MM.1S (cell line): Measurements from ENCODE around the gene CRYZ.

Source experiments
- DNase-seq: peaks from one replicate; pipeline ENCODE4 v3.0.0-alpha.2; 2015
- H2AFZ ChIP-seq: fragments of 300-600 bp; sonication (generic); 2 replicates; pipeline ENCODE4 v1.6.0; 2016; ENCODE audit warnings: antibody characterized with exemption, low read length
- H3F3A ChIP-seq: fragments of 300-600 bp; sonication (generic); 2 replicates; pipeline ENCODE4 v1.6.1; 2016; ENCODE audit warnings: mild to moderate bottlenecking, antibody characterized with exemption, low read length, moderate library complexity, mixed read lengths; ENCODE audit not compliant: insufficient read depth
- H3K27ac ChIP-seq: fragments of 300-600 bp; sonication (generic); 2 replicates; pipeline ENCODE4 v1.5.1; 2016; ENCODE audit warnings: mild to moderate bottlenecking, low read length
- H3K27me3 ChIP-seq: fragments of 300-600 bp; sonication (generic); replicated peaks from 2 replicates; pipeline ENCODE4 v1.6.0; 2016; ENCODE audit warnings: low read length; ENCODE audit not compliant: insufficient read depth
- H3K36me3 ChIP-seq: fragments of 300-600 bp; sonication (generic); replicated peaks from 2 replicates; pipeline ENCODE4 v1.6.1; 2016; ENCODE audit warnings: mild to moderate bottlenecking, low read length, mixed read lengths; ENCODE audit not compliant: insufficient read depth
- H3K4me1 ChIP-seq: fragments of 300-600 bp; sonication (generic); 2 replicates; pipeline ENCODE4 v1.6.1; 2016; ENCODE audit warnings: low read length, mixed read lengths
- H3K4me2 ChIP-seq: fragments of 300-600 bp; sonication (generic); 2 replicates; pipeline ENCODE4 v1.6.0; 2016; ENCODE audit warnings: low read depth, low read length
- H3K4me3 ChIP-seq: fragments of 300-600 bp; sonication (generic); 2 replicates; pipeline ENCODE4 v1.5.1; 2016; ENCODE audit warnings: low read length, mixed read lengths
- H3K79me2 ChIP-seq: fragments of 300-600 bp; sonication (generic); 2 replicates; pipeline ENCODE4 v1.6.1; 2016; ENCODE audit warnings: mixed run types, low read length, mixed read lengths
- H3K9ac ChIP-seq: fragments of 300-600 bp; sonication (generic); 2 replicates; pipeline ENCODE4 v1.6.1; 2016; ENCODE audit warnings: low read length, mixed read lengths
- H3K9me2 ChIP-seq: fragments of 300-600 bp; sonication (generic); replicated peaks from 2 replicates; pipeline ENCODE4 v1.6.1; 2016; ENCODE audit warnings: mild to moderate bottlenecking, low read length, mixed read lengths; ENCODE audit not compliant: insufficient read depth
- H3K9me3 ChIP-seq: fragments of 300-600 bp; sonication (generic); replicated peaks from 2 replicates; pipeline ENCODE4 v1.6.1; 2016; ENCODE audit warnings: mild to moderate bottlenecking, low read length, mixed read lengths; ENCODE audit not compliant: insufficient read depth
- H4K20me1 ChIP-seq: fragments of 300-600 bp; sonication (generic); 2 replicates; pipeline ENCODE4 v1.6.1; 2016; ENCODE audit warnings: mild to moderate bottlenecking, low read length, moderate library complexity, mixed read lengths; ENCODE audit not compliant: insufficient read depth
- EZH2 ChIP-seq: fragments of 300-600 bp; sonication (generic); optimal IDR thresholded peaks from 2 replicates; pipeline ENCODE3; 2017; ENCODE audit warnings: low read depth, mild to moderate bottlenecking, antibody characterized with exemption, low read length, mixed read lengths
- EZH2phosphoT487 ChIP-seq: fragments of 300-600 bp; sonication (generic); IDR thresholded peaks from 2 replicates; pipeline ENCODE4 v1.6.1; 2018; ENCODE audit warnings: antibody characterized with exemption, low read length
- TF ChIP-seq, protein P1 (sequence below): fragments of 300-600 bp; sonication (generic); IDR thresholded peaks from 2 replicates; pipeline ENCODE4 v1.5.1; 2016; ENCODE audit warnings: antibody characterized with exemption, low read length, mixed read lengths

CRYZ gene

DNA sequence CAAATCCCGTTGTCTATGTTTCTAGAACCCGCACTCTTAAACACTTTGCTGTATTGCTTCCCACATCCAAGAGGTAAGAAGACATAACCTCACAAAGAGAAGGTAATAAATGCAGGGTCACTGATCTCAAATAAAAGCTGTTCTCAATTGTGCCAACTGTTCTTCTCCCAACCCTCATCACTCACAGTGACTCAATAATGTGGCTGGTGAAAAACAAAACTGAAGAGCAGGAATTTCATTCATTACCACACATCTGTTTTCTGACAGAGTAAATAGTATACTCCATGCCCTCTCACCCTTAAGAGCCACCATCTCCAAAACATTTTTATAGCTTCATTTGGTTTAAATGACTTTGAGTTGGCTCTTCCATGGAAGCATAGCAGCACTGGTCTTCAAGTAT lies 53.0 kb downstream of the CRYZ start:
- Histone ChIP-seq H3K79me2 (no peaks in the 10 kb centered on the region), H3K36me3 (no peaks in the 10 kb centered on the region), H4K20me1 (no peaks in the 10 kb centered on the region), H3K9me3 (no peaks in the 10 kb centered on the region), H3K27me3 (no peaks in the 10 kb centered on the region), H3K4me2 (no peak overlapping the region), H3K9me2 (no peaks in the 10 kb centered on the region), H2AFZ (no peak overlapping the region), H3K4me1 (no peaks in the 10 kb centered on the region), H3K4me3 (no peak overlapping the region), H3K9ac (no peak overlapping the region), H3K27ac (no peak overlapping the region), H3F3A (no peaks in the 10 kb centered on the region)
- DNase-seq: no peak
- TF ChIP-seq EZH2: no peak
- TF ChIP-seq, protein P1, sequence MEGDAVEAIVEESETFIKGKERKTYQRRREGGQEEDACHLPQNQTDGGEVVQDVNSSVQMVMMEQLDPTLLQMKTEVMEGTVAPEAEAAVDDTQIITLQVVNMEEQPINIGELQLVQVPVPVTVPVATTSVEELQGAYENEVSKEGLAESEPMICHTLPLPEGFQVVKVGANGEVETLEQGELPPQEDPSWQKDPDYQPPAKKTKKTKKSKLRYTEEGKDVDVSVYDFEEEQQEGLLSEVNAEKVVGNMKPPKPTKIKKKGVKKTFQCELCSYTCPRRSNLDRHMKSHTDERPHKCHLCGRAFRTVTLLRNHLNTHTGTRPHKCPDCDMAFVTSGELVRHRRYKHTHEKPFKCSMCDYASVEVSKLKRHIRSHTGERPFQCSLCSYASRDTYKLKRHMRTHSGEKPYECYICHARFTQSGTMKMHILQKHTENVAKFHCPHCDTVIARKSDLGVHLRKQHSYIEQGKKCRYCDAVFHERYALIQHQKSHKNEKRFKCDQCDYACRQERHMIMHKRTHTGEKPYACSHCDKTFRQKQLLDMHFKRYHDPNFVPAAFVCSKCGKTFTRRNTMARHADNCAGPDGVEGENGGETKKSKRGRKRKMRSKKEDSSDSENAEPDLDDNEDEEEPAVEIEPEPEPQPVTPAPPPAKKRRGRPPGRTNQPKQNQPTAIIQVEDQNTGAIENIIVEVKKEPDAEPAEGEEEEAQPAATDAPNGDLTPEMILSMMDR: no peak

DNA sequence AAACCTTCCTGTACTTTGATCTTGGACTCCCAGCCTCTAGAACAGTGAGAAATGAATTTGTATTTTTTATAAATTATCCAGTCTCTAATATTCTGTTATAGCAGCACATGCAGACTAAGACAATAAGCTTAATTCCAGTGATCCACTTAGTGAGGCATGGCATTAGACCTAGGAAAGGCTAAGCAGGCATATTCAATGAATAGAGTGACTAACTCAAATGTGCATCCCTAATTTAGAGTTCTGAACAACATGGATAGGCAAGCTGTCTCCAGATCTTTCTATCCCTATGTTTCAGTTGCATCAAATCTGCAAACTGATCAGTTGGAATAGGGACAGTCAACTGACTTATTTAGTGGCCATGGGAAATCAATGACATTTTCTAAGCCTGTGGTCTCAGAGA lies 54.9 kb downstream of the CRYZ start:
- Histone ChIP-seq H3K4me1 (no peaks in the 10 kb centered on the region), H3K36me3 (no peaks in the 10 kb centered on the region), H4K20me1 (no peaks in the 10 kb centered on the region), H2AFZ (no peak overlapping the region), H3K9ac (no peak overlapping the region), H3K4me3 (no peak overlapping the region), H3K9me3 (no peaks in the 10 kb centered on the region), H3K27me3 (no peaks in the 10 kb centered on the region), H3K9me2 (no peaks in the 10 kb centered on the region), H3K4me2 (no peak overlapping the region), H3F3A (no peaks in the 10 kb centered on the region), H3K27ac (no peak overlapping the region), H3K79me2 (no peaks in the 10 kb centered on the region)
- no peak for TF ChIP-seq EZH2phosphoT487
- TF ChIP-seq, protein P1: no peak
- TF ChIP-seq EZH2: no peak
- DNase-seq: no peak

DNA sequence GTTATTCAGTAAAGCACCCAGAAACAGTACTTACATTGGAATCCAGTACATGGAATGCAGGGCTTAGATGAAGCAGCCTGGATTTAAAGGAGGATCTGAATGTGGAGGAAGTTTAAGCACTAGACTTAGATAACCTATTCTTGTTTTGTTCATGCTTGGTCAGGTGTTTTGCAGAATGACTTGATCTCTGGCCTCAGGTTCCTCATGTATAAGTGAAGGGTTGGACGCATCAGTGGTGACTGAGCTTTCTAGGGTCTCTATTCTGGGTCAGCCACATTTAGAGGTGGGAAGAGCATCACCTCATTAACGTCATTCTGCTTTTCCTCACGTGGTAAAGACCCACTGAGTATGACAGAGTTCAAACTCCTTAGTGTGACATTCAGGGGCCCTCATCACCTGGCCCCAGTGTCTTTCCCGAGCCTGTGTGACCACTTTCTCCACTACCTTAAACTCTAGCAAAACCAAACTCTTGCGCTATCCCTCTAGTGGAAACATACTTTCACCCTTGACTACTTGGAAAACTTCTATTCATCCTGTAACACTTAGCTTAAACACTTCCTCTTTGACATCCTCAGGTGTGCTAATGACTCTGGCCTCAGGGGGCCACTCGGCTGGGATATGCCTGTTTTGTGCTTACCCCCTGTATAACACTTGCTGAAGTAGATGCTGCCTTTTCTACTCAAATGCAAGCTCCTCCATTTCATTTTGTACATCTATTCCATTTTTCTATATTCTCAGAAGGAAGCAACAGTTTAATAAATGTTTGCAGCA lies 58.4 kb downstream of the CRYZ start:
- no peak for TF ChIP-seq EZH2phosphoT487
- TF ChIP-seq EZH2: no peak
- TF ChIP-seq, protein P1: no peak
- H3K79me2 ChIP-seq: no peaks in the 10 kb centered on the region
- no peak for DNase-seq
- H3K4me2 ChIP-seq: no peak overlapping the region
- no peak overlapping the region for H3K27ac ChIP-seq
- H3K4me1 ChIP-seq: no peaks in the 10 kb centered on the region
- H3K36me3 ChIP-seq: no peaks in the 10 kb centered on the region
- no peak overlapping the region for H3K9ac ChIP-seq
- H3K4me3 ChIP-seq: no peak overlapping the region
- H3K9me3 ChIP-seq: no peaks in the 10 kb centered on the region
- no peaks in the 10 kb centered on the region for H3K27me3 ChIP-seq
- no peaks in the 10 kb centered on the region for H3F3A ChIP-seq
- no peak overlapping the region for H2AFZ ChIP-seq
- H4K20me1 ChIP-seq: no peaks in the 10 kb centered on the region
- no peaks in the 10 kb centered on the region for H3K9me2 ChIP-seq
